Loucy (cell line): ENCODE data around the gene KIF16B.
"Not testable (repeated sequence)": the region's sequence is repeated elsewhere in the genome, so short reads cannot be mapped to it uniquely, and the experiment has no call there.

Source experiments
- H2AFZ ChIP-seq: fragments of 200-600 bp; sonication (generic); 2 replicates; pipeline ENCODE4 v1.6.0; 2016; ENCODE audit warnings: antibody characterized with exemption, mild to moderate bottlenecking, low read length, moderate library complexity
- H3F3A ChIP-seq: fragments of 200-600 bp; 2 replicates; pipeline ENCODE4 v1.6.0; 2016; ENCODE audit warnings: antibody characterized with exemption, low read depth, mild to moderate bottlenecking
- H3K27me3 ChIP-seq: fragments of 200-600 bp; sonication (generic); 2 replicates; pipeline ENCODE4 v1.6.1; 2014; ENCODE audit warnings: low read length, mild to moderate bottlenecking; ENCODE audit not compliant: insufficient read depth, poor library complexity, severe bottlenecking
- H3K36me3 ChIP-seq: fragments of 200-600 bp; sonication (generic); 2 replicates; pipeline ENCODE4 v1.6.1; 2016; ENCODE audit warnings: low read length; ENCODE audit not compliant: insufficient read depth
- H3K4me1 ChIP-seq: fragments of 200-600 bp; sonication (generic); 2 replicates; pipeline ENCODE4 v1.5.1; 2014; ENCODE audit warnings: low read length, mild to moderate bottlenecking; ENCODE audit not compliant: insufficient read depth, poor library complexity, severe bottlenecking
- H3K4me2 ChIP-seq: fragments of 200-600 bp; sonication (generic); 2 replicates; pipeline ENCODE4 v1.6.0; 2014; ENCODE audit warnings: antibody characterized with exemption, low read length, low read depth, mild to moderate bottlenecking; ENCODE audit not compliant: poor library complexity, severe bottlenecking
- H3K4me3 ChIP-seq: fragments of 200-600 bp; sonication (generic); 2 replicates; pipeline ENCODE4 v1.5.1; 2014; ENCODE audit warnings: low read length, mild to moderate bottlenecking, mixed read lengths; ENCODE audit not compliant: poor library complexity, severe bottlenecking
- H3K79me2 ChIP-seq: fragments of 200-600 bp; sonication (generic); 2 replicates; pipeline ENCODE4 v1.6.1; 2014; ENCODE audit warnings: low read length; ENCODE audit not compliant: insufficient read depth
- H3K9ac ChIP-seq: fragments of 200-600 bp; sonication (generic); 2 replicates; pipeline ENCODE4 v1.6.0; 2014; ENCODE audit warnings: mild to moderate bottlenecking, low read depth, low read length, moderate library complexity; ENCODE audit not compliant: poor library complexity, severe bottlenecking
- H3K9me2 ChIP-seq: fragments of 200-600 bp; sonication (generic); replicated peaks from 2 replicates; pipeline ENCODE4 v1.6.1; 2016; ENCODE audit warnings: low read depth, low read length, mixed read lengths
- H3K9me3 ChIP-seq: fragments of 200-600 bp; sonication (generic); 2 replicates; pipeline ENCODE4 v1.6.1; 2014; ENCODE audit warnings: mild to moderate bottlenecking, antibody characterized with exemption, low read length, low read depth; ENCODE audit not compliant: insufficient read depth
- H4K20me1 ChIP-seq: fragments of 200-600 bp; sonication (generic); 2 replicates; pipeline ENCODE4 v1.6.0; 2014; ENCODE audit warnings: antibody characterized with exemption, low read length, mild to moderate bottlenecking; ENCODE audit not compliant: insufficient read depth, poor library complexity, severe bottlenecking
- CTCF ChIP-seq: fragments of 200-600 bp; sonication (generic); conservative IDR thresholded peaks from 2 replicates; pipeline ENCODE4 v1.5.1; 2014; ENCODE audit warnings: mild to moderate bottlenecking, antibody characterized with exemption, low read length
- EZH2phosphoT487 ChIP-seq: fragments of 200-600 bp; IDR thresholded peaks from 2 replicates; pipeline ENCODE4 v1.6.1; 2018; ENCODE audit warnings: antibody characterized with exemption, mild to moderate bottlenecking, moderate library complexity, borderline replicate concordance

The KIF16B gene

GRCh38 chr20:16260911-16261310 lies 312.3 kb downstream of the KIF16B start:
- no peaks in the 10 kb centered on the region for H3K27me3 ChIP-seq
- no peaks in the 10 kb centered on the region; the same call in 1 of the 2 replicates for H3K9me3 ChIP-seq
- H3F3A ChIP-seq: no peaks in the 10 kb centered on the region
- no peak overlapping the region for H2AFZ ChIP-seq
- no peaks in the 10 kb centered on the region for H3K4me1 ChIP-seq
- H3K9me2 ChIP-seq: no peaks in the 10 kb centered on the region
- no peaks in the 10 kb centered on the region for H3K79me2 ChIP-seq
- H3K36me3 ChIP-seq: no peaks in the 10 kb centered on the region
- H3K9ac ChIP-seq: no peak overlapping the region
- no peak overlapping the region for H3K4me3 ChIP-seq
- no peaks in the 10 kb centered on the region for H4K20me1 ChIP-seq
- H3K4me2 ChIP-seq: no peak overlapping the region
- TF ChIP-seq EZH2phosphoT487: no peak
- no peak for TF ChIP-seq CTCF

- H3K9me2 ChIP-seq, H3K79me2 ChIP-seq, H2AFZ ChIP-seq, H3K4me2 ChIP-seq, H3K4me1 ChIP-seq, H3K9me3 ChIP-seq, H3K27me3 ChIP-seq, H3K36me3 ChIP-seq, H4K20me1 ChIP-seq, H3K4me3 ChIP-seq, H3F3A ChIP-seq, H3K9ac ChIP-seq: not testable (repeated sequence)
Observed at GRCh38 chr20:16260133-16260532, 313.1 kb downstream of the KIF16B start.

- Histone ChIP-seq H3K9ac (no peak overlapping the region), H2AFZ (no peak overlapping the region), H3K79me2 (no peaks in the 10 kb centered on the region), H3K9me3 (no peaks in the 10 kb centered on the region; the same call in 1 of the 2 replicates), H3K4me2 (no peak overlapping the region), H3K36me3 (no peaks in the 10 kb centered on the region), H3K4me3 (no peak overlapping the region), H3K27me3 (no peaks in the 10 kb centered on the region), H3F3A (no peaks in the 10 kb centered on the region), H3K9me2 (no peaks in the 10 kb centered on the region), H3K4me1 (no peaks in the 10 kb centered on the region), H4K20me1 (no peaks in the 10 kb centered on the region)
- no peak for TF ChIP-seq CTCF
- TF ChIP-seq EZH2phosphoT487: no peak
Observed at GRCh38 chr20:16258766-16259165, 314.5 kb downstream of the KIF16B start.

GRCh38 chr20:16257813-16258430 lies 315.3 kb downstream of the KIF16B start:
- Histone ChIP-seq H3K27me3 (no peaks in the 10 kb centered on the region), H3K9me3 (no peaks in the 10 kb centered on the region; the same call in 1 of the 2 replicates), H3K9ac (no peak overlapping the region), H4K20me1 (no peaks in the 10 kb centered on the region), H3K9me2 (no peaks in the 10 kb centered on the region), H3K36me3 (no peaks in the 10 kb centered on the region), H3K79me2 (no peaks in the 10 kb centered on the region), H3K4me1 (no peaks in the 10 kb centered on the region), H3K4me3 (no peak overlapping the region), H3F3A (no peaks in the 10 kb centered on the region), H2AFZ (no peak overlapping the region), H3K4me2 (no peak overlapping the region)
- no peak for TF ChIP-seq CTCF
